ENCODE measurements around the gene MS4A14.

- TF ChIP-seq POLR2A (IDR thresholded peaks at IDR 0.05): no peak
- TF ChIP-seq CTCF (IDR thresholded peaks at IDR 0.05): no peak
- TF ChIP-seq EP300 (IDR thresholded peaks at IDR 0.05): no peak
Observed at GRCh38 chr11:60349990-60350389, 46.3 kb upstream of the MS4A14 start.

Data from stomach (tissue), 4 donors.